GM12874 (cell line): ENCODE measurements around the gene SDR9C7.

Source experiments
- TF ChIP-seq, protein P1 (sequence below): IDR thresholded peaks from 2 replicates; pipeline ENCODE4 v1.5.1; 2011; ENCODE audit warnings: low read depth, mild to moderate bottlenecking, control low read depth, low read length, moderate library complexity; ENCODE audit not compliant: insufficient read depth

SDR9C7 gene

DNA sequence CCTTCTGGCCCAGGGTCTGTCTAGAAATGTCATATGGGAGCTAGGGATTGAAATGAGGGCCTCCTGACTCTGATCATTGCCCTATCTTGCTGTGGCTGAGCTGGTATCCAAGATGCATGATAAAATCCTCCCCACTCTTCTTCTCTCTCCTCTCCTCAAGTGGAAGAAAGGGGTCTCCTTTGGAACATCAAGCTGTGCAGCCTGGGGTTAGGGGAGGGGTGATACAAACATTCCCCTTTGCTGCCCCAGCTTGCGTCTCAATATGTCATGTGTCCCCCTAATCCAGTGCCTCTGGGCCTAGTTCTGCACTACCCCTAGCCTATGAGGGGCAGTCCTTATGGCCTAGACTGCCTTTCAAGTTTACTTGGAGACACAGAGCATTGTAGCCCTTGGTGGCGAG is 14.7 kb upstream of the SDR9C7 start:
- TF ChIP-seq, protein P1, sequence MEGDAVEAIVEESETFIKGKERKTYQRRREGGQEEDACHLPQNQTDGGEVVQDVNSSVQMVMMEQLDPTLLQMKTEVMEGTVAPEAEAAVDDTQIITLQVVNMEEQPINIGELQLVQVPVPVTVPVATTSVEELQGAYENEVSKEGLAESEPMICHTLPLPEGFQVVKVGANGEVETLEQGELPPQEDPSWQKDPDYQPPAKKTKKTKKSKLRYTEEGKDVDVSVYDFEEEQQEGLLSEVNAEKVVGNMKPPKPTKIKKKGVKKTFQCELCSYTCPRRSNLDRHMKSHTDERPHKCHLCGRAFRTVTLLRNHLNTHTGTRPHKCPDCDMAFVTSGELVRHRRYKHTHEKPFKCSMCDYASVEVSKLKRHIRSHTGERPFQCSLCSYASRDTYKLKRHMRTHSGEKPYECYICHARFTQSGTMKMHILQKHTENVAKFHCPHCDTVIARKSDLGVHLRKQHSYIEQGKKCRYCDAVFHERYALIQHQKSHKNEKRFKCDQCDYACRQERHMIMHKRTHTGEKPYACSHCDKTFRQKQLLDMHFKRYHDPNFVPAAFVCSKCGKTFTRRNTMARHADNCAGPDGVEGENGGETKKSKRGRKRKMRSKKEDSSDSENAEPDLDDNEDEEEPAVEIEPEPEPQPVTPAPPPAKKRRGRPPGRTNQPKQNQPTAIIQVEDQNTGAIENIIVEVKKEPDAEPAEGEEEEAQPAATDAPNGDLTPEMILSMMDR: no peak

DNA sequence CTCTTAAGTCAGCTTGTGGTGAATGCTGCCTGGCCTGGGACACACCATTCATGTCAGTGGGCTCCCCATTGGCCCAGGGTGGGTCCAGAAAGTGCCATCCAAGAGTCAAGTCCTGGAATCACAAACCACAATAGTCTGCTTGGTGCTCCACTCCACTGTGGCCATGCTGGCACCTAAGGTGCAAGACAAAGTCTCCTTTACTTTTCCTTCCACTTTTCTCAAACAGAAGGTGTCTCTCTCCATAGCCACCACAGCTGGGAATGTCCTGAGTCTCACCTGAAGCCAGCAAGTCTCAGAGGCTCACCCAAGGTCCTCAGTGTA is 14.2 kb upstream of the SDR9C7 start:
- TF ChIP-seq, protein P1: no peak

DNA sequence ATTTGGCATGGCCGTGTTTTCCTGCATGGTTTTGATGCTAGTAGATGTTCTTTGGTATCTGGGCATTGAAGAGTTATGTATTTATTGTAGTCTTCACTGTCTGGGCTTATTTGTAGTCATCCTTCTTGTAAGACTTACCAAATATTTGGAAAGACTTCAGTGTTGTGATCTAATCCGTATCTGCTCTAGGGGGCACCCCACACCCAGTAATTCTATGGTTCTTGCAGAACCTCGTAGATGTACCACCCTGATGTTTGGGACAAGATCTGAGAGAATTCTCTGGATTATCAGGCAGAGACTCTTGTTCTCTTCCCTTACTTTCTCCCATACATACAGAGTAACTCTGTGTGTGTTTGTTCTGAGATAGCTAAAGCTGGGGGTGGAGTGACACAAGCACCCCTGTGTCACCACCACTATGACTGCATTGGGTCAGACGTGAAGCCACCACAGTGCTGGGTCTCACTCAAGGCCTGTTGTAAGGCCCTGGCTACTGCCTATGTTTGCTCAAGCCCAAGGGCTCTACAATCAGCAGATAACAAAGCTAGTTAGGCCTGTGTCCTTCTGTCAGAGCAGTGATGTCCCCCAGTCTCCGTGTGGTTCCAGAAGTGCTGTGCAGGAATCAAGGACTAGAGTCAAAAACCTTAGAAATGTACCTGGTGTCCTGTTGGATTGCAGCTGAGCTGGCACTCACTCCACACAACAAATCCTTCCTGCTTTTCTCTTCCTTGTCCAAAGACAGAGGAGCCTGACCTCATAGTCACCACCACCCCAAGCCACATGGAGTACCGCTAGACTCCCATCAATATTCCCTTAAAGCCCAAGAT is 13.6 kb upstream of the SDR9C7 start:
- TF ChIP-seq, protein P1: no peak

DNA sequence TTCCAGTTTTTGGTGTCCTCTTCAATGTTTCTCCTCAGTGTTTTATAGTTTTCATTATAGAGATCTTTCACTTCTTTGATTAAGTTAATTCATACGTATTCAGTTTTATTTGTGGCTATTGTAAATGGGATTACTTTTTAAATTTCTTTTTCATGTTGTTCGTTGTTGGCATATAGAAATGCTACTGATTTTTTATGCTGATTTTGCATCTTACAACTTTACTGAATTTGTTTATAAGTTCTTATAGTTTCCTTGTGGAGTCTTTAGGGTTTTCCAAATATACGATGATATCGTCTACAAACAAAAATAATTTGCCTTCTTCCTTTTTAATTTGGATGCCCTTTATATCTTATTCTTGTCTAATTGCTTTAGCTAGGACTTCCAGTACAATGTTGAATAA is 9.7 kb upstream of the SDR9C7 start:
- TF ChIP-seq, protein P1: no peak

- TF ChIP-seq, protein P1: no peak
These were observed 7.2 kb upstream of the SDR9C7 start for GRCh38 chr12:56941299-56942017.

GRCh38 chr12:56935752-56936151 is 1.5 kb upstream of the SDR9C7 start:
- TF ChIP-seq, protein P1: no peak

DNA sequence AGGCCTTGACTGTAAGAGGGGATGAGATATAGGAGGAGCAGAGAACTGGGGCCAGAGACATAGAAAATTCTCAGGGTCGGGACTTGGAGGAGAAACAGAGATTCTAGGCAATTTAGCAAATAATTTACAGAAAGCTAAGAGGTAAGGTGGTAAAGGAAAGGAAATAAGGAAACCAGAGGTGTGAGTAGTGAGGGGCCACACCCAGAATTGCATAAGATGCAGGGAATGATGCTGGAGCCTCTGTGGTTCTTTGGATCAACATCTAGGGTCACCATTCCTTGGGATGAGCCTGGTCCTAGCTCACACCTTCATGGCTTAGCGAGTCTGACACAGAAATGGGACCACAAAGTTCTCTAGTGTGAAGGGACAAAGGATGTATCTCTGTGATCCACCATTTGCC is 949 bp upstream of the SDR9C7 start:
- TF ChIP-seq, protein P1: no peak
